DMS53 (cell line): ENCODE measurements around the gene INCA1.

Source experiments
- DNase-seq: peaks from one replicate; lab custom pipeline; 2025; lab: John Stamatoyannopoulos, UW

INCA1 gene

GRCh38 chr17:4948166-4948930 is 49.0 kb downstream of the INCA1 start, which contains the start of gene PFN1:
TSS of gene PFN1 (minus strand) at chr17:4948530. CDS start at chr17:4948394, 136 bp downstream.
- DNase-seq = peak; percentile 91

DNA sequence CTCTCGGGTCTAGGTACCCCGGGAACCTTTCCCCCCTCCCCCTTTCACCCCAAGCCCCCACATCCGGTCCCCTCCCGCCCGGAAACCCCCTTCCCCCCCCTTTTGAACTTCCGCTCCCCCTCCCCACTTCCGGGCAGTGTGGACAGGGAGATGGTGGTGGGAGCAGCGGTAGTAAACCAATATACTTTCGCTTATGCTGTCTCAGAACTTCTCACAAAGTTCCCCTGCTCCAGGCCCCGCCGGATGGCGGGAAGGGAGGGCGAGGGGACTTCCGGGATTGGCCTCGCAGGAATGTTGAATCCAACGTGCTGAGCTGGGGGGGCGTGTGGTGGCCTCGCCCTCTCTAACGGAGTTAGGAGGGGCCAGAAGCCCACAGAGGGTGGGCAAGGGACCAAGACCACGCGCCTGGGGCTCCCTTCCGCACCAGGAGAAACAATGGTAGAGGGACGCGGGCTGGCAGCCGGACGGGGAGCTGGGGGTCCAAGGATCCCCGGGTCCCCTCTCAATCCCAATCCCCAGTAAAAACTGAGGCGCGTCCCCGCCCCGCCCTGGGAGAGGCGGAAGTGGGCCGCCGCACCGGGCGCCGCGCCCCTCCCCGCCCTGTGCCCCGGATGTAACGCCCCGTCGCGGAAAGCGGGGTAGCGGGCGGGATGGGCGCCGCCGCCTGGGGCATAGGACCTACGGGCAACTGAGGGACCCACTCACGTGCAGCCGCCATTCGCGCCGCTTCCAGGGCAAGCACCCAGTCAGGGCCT is 49.7 kb downstream of the INCA1 start:
- DNase-seq = peak; percentile 65

DNA sequence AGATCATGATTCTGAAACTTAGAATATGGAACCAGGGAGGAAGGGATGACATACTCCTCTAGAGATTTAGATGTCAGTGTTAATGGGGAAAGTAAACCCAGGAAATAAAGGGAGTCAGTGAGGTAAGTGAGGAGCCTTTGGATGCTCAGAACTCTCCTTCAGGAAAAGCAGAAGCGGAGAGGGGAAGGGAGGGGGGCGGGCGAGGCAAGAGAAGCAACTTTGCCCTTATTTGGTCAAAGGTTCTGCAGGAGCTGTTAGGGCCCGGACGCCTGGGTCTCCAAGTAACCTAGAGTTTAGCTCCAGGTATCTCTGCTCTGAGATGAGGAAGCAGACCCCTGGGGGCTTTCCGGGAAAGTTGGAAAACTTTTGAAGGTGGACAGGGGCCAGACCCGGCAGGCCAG is 50.3 kb downstream of the INCA1 start:
- DNase-seq = peak; percentile 47

- no peak for DNase-seq
Observed at GRCh38 chr17:4946312-4946976, 50.9 kb downstream of the INCA1 start.

DNA sequence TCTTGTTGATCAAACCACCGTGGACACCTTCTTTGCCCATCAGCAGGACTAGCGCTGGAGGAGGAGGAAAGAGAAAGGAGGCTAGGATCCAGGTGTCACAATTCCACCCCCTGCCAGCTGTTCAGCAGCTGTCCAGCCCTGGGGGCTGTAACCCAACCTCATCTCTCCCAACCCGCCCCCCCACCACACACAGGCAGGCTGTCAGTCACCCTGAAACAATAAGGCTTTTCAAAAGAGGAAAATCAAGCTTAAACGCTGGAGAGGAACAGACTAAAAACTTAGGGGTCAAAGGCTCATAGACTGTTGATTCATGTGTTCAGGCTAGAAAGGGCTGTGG is 51.4 kb downstream of the INCA1 start:
- DNase-seq = no peak

DNA sequence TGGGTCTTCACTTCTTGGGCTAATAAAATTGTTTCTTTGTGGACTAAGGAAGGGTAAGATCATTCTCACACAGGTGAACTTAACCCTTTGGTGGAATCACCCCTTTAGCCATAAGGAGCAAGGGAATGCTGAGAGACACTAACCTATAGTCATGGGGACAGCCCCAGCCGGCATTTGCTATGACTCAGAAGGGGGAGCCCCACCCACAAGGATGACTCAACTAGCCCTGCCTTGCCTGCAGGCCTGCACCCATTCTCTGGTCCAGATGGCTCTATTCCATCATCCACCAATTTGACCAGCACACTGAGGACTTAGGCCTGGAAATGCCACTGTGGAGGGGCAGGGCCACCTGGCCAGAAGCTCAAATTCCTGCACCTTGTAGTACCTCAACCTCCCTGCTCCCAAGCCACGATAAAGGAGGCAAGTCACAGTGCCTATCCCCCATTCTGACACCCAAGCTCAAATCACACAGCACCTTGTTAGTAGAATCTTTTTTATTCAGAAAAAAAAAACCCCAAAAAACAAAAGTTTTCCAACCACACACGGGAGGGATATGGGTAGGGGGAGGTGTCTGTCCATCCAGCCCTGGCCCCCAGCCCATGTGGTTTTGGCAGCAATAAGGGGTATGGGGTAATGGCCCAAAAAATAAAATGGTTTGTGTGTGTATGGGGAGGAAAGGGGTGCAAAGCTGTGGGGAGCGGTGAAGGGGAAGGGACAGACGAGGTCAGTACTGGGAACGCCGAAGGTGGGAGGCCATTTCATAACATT is 52.0 kb downstream of the INCA1 start:
- peak; percentile 88 for DNase-seq

- no peak for DNase-seq
Observed at GRCh38 chr17:4944554-4945175, 52.7 kb downstream of the INCA1 start.

DNA sequence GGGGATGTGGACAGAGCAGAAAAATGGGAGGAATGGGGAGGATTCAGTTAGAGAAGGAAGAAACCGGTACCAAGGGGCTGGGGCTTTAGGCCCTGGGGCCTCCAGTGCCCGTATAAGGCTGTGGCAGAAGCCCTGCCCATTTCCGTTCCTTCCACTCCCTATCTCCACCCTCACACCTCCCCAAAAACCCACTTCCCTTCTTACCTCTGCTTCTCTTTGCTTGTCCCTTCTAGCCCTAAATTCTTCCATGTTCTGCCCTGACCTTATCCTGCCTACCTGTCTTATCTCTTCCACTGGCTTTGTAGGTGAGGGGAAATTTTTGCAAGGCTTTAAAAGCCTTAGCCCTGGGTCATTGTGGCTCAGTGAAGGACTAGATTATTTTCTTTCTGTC is 53.2 kb downstream of the INCA1 start:
- no peak for DNase-seq

- DNase-seq = no peak
Observed at GRCh38 chr17:4942760-4943508, 54.4 kb downstream of the INCA1 start.

DNA sequence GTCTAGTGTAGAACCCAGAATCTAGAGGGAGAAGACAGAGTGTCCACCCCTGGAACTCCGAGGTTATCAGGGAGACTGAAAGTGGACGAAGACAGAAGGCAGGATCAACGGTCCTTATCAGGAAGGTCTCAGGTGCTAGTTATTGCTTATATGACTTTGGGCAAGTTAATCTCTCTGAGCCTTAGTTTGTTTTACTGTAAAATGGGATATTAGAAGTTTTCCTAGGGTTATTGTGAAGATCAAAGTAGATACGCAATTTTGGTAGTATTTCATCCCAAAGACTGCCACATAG is 56.1 kb downstream of the INCA1 start:
- no peak for DNase-seq

DNA sequence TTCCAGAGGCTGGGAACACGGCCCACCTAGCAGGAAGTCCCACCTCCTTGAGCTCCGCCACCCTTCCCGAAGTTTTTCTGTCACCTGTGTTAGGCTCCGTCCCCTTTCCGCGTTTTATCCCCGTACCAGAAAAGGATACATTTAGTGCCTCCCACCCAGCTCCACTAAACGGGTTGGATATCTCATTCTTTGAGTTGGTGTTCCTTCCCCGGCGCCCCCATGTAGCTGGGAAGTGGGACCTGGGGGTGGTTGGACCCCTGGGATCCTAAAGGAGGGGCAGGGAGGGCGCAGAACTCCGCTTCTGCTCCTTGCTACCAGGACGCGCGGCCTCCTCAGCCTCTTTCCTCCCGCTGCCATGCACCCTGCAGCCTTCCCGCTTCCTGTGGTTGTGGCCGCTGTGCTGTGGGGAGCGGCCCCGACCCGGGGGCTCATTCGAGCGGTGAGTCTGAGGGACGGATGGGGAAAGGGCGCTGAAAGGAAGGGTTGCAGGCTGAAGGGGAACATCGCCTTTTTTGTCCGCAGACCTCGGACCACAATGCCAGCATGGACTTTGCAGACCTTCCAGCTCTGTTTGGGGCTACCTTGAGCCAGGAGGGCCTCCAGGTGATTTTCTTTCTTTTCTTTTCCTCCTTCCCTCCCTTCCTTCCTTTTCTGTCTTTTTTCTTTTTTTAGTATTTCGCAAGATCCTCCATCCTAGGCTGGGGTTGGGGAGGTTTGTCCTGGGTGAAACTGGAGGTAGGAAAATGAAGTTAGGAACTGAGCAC is 56.6 kb downstream of the INCA1 start:
- DNase-seq = peak; percentile 56

DNA sequence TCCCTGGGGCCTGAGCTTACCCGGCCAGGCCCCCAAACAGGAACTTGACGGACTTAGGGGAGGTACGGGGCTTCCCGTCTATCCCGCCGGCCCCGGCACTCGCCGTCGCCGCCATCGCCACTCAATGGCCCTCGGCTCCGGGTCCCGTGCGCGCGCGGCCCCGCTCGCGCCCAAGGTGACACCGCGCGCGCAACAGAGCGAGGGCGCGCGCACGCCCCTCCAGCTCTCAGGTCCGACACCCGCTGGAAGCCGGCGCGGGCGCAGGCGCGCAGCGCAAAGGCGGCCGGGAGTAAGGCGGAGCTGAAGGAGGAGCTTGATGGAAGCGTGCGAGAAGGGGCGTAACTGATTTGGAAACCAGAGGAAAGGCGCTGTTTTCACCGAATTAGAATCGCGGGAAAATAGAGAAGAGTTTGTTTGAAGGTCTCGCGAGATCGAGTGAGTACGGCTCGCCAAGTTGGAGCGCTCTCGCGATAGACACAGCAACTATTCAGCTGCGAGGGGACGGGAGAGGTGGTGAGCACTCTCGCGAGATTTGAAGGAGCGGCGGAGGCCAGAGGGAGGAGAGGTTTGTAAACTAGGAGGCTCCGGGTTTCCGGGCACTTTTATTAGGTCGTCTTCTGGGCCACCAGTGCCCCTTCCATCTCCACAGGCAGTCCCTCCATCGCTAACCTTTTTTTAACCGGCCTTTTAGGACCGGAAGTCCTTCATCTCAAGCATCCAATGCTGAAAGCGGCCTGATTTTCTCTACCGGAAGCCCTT is 57.3 kb downstream of the INCA1 start, which contains the start of the genes RNF167 and SLC25A11:
Gene RNF167, plus strand, starts transcription at position 473 of the 759 bp plus-strand sequence. CDS start 642 bp downstream, outside the sequence.
Gene SLC25A11, minus strand, starts transcription at position 251 of the 759 bp plus-strand sequence. Its CDS starts 136 bp downstream, at position 115.
- DNase-seq = peak; percentile 98

- DNase-seq = no peak
Observed at GRCh38 chr17:4939546-4939795, 57.9 kb downstream of the INCA1 start.

DNA sequence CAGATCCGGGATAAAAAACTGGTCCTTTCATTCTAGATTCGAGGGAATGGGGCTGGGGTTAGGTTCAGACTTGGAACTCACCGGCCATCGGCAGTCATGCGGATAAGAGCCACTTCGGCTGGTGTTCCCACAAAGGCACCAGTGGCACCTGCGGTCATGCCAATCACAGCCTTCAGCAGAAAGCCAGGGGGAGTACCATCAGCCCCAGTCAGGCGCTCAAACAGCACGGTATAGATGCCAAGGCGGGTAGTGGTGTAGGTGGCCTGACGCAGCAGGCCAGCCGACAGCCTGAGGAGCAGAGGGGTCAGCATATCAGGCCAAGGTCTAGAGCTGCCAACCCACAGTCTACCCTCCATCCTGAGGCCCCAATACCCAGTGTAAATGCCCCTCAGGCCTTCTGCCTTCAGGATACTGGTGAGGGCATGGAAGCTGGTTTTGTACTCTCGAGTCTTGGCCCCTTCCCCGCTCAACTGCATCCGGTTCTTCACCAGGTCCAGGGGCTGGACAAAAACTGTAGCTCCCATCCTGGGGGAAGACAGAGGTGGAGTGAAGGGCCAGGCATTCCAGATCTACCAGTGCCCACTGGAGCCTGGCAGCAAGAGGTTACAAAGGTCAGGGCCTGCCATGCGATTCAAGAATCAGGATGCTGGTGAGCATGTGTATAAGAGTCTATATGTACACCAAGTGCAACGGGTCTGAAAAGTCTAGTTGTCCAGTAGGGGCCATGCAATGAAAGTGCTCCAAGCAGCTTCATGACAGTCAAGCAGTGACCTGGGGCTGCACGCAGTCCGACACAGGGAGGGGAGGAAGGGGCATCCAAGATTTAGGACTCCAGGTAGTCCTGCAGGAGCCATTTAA is 58.4 kb downstream of the INCA1 start:
- DNase-seq = peak; percentile 39
